NCI-H460 (cell line): ENCODE results near the gene PTGDR. TPM values are rescaled to one million over a fixed set of nuclear protein-coding genes. Genes with fewer than 3 reads are reported as not detected.

ENCODE experiments used
- DNase-seq: peaks from one replicate; pipeline ENCODE4 v3.0.0-alpha.2; 2016; ENCODE audit warnings: low read depth; ENCODE audit errors: extremely low read depth
- total RNA-seq: library from RNA; depleted of rRNA; stranded (reverse); fragments of >200 nt; shearing (Covaris generic); gene quantifications from 2 replicates; pipeline ENCODE4 v1.2.3, GENCODE V29; 2014

Gene PTGDR
- total RNA-seq, 1 experiment from 2014 or later: not detected

- DNase-seq: no peak
Measured at GRCh38 chr14:52263190-52263589, 4.3 kb upstream of the PTGDR start.

GRCh38 chr14:52265253-52265652, 2.2 kb upstream of the PTGDR start:
- no peak for DNase-seq

DNA sequence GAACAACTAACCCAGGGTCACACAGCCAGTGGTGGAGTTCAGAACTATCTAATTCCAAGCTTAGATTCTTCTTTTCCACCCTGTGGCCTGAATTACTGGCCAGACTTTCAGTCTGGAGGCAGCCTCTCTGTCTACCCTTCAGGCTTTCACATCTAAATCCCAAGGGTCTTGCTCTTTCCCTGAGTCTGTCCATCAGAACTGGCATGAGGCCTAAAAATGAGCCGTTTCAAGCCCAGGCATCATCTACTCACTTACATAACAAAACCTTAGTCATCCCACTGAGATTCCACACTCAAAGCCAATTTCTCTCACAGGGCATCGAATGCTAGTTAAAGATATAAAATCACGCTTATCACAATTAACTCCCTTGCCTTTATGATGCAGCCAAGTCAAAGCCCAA, 1.3 kb upstream of the PTGDR start:
- DNase-seq: no peak

DNA sequence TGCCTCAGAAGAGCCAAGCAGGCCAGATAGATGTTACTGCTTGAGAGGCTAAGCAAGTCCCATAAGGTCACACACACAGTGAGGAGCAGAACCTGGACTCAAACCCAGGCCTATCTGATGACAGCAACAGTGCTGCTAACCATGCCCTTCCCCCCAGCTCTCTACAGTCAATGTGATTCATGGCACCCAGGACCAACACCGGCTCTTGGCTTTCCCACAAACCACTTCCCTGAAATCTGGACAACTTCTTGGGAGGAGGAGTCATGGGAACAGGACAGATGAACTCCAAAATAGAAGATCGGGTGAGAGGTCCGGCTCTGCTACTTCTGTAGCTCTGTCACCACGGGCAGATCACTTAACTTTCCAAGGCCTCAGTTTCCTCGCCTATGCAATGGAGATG, 716 bp upstream of the PTGDR start:
- DNase-seq: no peak

- no peak for DNase-seq
Measured at GRCh38 chr14:52268279-52269061, 972 bp downstream of the PTGDR start.

DNA sequence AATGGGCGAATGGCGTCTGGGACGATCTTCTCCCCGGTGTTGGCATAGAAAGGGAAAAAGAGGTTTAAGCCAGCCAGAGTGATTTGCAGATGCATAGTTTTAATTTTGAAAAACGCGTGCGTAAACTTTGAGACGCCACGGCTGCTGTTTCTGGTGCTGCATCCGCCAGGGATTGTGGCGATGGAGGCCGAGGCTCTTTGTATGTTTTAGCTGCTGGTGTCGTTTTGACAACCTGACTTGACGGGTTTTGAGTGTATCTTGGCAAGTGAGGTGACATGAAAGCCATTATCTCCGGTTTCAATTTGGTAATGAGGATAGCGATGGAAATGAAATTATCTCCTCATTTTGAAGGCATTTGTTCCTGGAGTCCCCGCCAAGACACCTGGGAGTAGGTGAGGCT, 1.6 kb downstream of the PTGDR start:
- DNase-seq: no peak

- DNase-seq: no peak
Measured at GRCh38 chr14:52269982-52270381, 2.5 kb downstream of the PTGDR start.

DNA sequence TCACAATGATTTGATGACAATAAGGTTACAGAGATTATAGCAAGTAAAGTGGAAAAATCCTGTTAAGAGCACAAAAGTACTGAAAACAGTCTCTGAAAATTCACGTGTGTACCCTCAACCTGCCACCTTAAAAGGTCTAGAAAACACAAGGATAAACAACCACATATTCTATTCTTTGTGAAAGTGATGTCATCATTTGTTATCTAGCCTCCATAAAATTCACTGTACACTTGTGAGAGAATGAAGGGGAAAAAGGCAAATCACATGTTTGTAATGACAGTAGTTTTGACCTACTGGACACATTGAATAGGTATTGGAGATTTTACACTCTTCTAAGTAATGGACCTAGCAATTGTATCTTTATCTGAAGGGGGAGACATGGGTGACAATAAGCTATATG, 4.0 kb downstream of the PTGDR start:
- DNase-seq: no peak

DNA sequence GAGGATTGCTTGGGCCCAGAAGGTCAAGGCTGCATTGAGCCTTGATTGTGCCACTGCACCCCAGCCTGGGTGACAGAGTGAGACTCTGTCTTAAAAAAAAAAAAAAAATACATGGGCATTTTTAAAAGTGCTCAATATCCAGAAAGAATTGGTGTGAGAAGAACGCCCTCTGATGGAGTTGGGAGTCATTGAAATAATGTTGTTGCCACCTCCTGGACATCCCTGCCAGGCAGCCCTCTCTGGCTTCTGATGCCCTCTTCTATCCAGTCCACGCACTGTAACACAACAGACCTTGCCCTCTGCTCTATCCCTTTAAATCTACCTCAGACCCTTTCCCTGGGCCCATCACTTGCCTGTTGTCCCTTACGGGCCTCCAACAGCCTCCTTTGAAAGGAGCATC, 4.9 kb downstream of the PTGDR start:
- DNase-seq: peak; percentile 35

GRCh38 chr14:52275372-52275771, 7.9 kb downstream of the PTGDR start:
- DNase-seq: no peak

GRCh38 chr14:52277552-52277951, 10.1 kb downstream of the PTGDR start:
- no peak for DNase-seq

DNA sequence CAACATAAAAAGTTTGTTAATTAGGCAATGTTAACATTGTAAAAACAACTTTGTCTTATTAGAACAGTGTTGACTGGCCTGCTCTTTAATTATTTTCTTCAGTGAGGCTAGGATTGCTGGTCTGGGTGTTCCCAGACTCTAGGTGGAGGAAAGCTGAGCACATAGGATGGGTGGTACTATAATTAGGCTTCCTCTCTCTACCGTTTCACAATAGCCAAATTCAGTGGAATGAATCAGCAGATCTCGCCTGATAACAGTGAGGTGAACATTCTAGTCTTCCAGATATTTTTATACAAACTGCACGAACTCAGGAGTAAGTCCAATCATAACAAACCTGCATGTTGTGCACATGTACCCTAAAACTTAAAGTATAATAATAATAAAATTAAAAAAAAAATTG, 11.9 kb downstream of the PTGDR start:
- peak; percentile 69 for DNase-seq

GRCh38 chr14:52283099-52283498, 15.6 kb downstream of the PTGDR start:
- DNase-seq: no peak

DNA sequence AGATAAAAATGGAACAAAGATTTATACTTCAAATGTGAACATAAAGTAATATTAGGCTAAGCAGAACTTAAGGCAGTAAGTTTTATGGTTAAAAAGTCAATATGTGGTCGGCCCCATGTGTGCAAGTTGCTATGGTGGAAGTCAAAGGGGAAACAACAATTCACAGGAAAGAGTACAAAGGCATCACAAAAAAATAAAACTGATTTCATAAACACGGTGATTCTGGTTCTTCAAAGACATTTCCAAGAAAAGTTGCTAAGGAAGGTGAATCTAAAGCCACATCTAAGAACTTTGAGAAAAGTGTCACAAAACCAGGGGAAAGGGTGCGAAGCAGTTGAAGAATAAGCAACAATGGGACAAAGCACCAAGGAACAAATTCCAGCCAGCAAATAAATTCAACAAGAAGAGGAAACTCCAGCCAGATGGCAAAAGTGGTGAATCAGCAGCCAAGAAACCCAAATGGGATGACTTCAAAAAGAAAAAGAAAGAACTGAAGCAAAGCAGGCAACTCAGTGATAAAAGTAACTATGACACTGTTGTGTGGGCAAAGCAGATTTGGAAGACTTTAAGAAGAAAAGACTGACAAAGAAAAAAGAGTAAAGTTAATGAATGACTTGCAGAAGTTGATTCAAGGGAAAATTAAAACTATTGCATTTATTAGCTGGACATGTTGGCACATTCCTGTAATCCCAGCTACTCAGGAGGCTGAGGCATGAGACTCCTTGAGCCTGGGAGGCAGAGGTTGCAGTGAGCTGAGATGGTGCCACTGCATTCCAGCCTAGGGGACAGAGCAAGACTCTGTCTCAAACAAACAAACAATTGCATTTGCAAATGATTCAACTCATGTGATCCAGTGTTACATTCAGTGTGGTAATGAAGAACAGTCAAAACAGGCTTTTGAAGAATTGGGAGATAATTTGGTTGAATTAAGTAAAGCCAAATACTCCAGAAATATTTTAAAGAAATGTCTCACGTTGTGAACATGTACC, 19.5 kb downstream of the PTGDR start:
- DNase-seq: no peak

GRCh38 chr14:52296378-52296777, 28.9 kb downstream of the PTGDR start:
- no peak for DNase-seq

DNA sequence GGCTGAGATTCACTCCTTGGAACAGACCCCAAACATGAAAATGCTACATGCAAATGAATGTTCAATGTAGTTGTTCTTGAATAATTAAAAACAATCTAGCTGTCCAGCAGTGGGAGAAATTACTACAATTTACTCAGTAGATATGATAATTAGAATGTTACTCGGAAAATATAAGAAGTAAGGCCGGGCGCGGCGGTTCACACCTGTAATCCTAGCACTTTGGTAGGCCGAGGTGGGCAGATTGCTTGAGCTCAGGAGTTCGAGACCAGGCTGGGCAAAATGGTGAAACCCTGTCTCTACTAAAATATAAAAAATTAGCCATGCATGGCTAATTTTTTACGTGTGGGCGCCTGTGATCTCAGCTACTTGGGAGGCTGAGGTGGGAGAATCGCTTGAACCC, 31.3 kb downstream of the PTGDR start:
- DNase-seq: no peak

- DNase-seq: peak; percentile 66
Measured at GRCh38 chr14:52299692-52300278, 32.3 kb downstream of the PTGDR start.

- DNase-seq: no peak
Measured at GRCh38 chr14:52303236-52303635, 35.7 kb downstream of the PTGDR start.

DNA sequence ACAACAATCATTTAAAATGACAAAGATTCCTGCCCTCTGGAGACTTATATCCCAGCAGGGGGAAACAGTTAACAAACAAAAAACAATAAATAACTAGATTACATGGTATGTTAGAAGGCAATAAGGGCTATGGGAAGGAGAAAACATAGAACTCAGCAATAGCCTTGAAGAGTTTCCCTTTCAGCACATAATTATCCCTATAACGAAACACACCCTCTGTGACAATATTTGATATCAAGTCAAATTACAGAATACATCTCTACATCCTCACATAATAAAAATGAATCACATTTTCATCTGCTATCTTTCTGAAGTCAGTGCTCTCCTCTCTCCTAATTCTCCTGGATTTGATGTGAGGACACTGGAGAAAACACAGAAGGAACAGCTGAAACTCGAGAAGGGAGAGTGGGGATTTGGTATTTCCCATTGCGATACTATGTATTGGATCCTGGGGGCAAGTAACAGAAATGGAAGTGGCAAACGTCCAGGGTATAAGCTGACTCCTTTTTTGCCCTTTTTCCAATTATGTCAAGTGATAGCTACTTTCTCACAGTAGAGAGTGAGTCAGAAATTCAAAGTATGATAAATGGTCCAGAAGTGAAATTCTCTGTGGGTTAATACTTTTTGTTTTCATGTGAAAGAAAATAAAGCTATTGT, 36.9 kb downstream of the PTGDR start:
- DNase-seq: no peak

DNA sequence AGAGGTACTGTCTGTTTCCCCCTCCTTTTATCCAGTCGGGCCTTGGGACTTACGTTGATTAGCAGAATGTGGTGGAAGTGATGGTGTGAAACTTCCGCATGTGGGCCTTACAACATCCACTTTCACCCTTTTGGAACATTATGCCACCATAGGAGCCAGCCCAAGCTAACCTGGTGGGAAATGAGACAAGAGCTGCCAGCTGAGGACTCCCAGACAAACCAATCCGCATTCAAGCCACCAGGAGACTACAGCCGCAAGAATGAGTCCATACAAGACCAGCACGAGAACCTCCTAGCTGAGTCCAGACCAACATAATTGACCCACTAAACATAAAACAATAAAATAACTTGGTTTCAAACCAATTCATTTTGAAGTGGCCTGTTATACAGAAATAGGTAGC, 37.5 kb downstream of the PTGDR start:
- no peak for DNase-seq

DNA sequence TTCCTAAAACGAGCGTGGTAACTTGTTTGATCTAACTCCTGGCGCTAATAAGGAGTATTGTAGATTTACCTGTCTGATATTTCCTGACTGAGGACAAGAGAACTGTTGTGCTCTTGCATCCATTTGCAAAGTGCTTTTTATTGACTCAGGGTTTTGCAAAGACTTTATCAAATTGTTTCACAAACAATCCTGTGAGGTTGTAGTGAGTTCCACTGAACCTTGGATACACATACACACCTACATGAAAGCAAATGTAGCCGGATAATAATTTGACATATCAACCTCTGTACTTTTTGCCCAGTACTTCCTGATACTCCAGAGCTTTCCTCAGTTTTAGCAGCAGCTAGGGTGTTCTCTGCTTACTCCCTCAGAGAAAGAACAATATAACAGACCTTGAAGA, 39.9 kb downstream of the PTGDR start:
- no peak for DNase-seq
